GM12878 (cell line): ENCODE data around the gene PLA2G4E. TPM values are rescaled to one million over a fixed set of nuclear protein-coding genes. Genes with fewer than 3 reads are reported as not detected.

ENCODE experiments used
- ATAC-seq: fragments of 200-7000 bp; cut with Tn5 transposase; 3 replicates; pipeline ENCODE4 v1.9.1; 2020; ENCODE audit warnings: mild to moderate bottlenecking, moderate library complexity
- BruUV-seq: library from RNA; stranded (reverse); fragments of 400-500 nt; replicated peaks from 2 replicates; lab custom pipeline; 2021; lab: Mats Ljungman, UMichigan
- CTCF ChIA-PET: fragments of 300-600 bp; sonication (Branson Sonifier 250); formaldehyde crosslinking; extraction: SDS; loops from one replicate; lab custom pipeline; 2021; ENCODE audit warnings: inconsistent platforms; lab: Yijun Ruan, JAX
- POLR2A ChIA-PET: fragments of 350-600 bp; formaldehyde crosslinking; extraction: SDS; loops from one replicate; lab custom pipeline; 2021; ENCODE audit warnings: inconsistent platforms; lab: Charles Lee
- RAD21 ChIA-PET: fragments of 300-600 bp; sonication (Branson Sonifier 250); formaldehyde crosslinking; loops from one replicate; lab custom pipeline; 2023; ENCODE audit warnings: antibody characterized with exemption; ENCODE audit not compliant: unreplicated experiment; lab: Charles Lee
- SMC1A ChIA-PET: fragments of 300-600 bp; sonication (Branson Sonifier 250); formaldehyde crosslinking; loops from one replicate; lab custom pipeline; 2023; ENCODE audit not compliant: unreplicated experiment, uncharacterized antibody; lab: Charles Lee
- DNase-seq: peaks from one replicate; pipeline ENCODE4 v3.0.0-alpha.2; 2011; ENCODE audit warnings: low read depth, low spot score
- FAIRE-seq: peaks from 3 replicates; lab custom pipeline; 2011; peaks lifted over from hg19 to GRCh38; lab: Jason Lieb, UNC
- H2AFZ ChIP-seq: 2 replicates; pipeline ENCODE4 v1.6.0; 2011; ENCODE audit warnings: low read depth, low read length, control low read depth; ENCODE audit not compliant: control insufficient read depth
- H3K27ac ChIP-seq: 2 replicates; pipeline ENCODE4 v1.5.1; 2011; ENCODE audit warnings: control low read depth; ENCODE audit not compliant: control insufficient read depth, insufficient read depth
- H3K27me3 ChIP-seq, 2 experiments: replicated peaks in 1 of 2; 2 replicates each; pipeline versions ENCODE4 v1.6.0 to v1.6.1; 2011; ENCODE audit warnings: low read length in 1 of 2; ENCODE audit not compliant: control insufficient read depth in 2 of 2, insufficient read depth in 2 of 2
- H3K36me3 ChIP-seq, 2 experiments: 2 replicates each; pipeline ENCODE4 v1.5.1; 2011; ENCODE audit warnings: low read length in 1 of 2; ENCODE audit not compliant: control insufficient read depth in 2 of 2, insufficient read depth in 2 of 2
- H3K4me1 ChIP-seq: 2 replicates; pipeline ENCODE4 v1.6.1; 2011; ENCODE audit warnings: mild to moderate bottlenecking, low read length, moderate library complexity, mixed read lengths; ENCODE audit not compliant: control insufficient read depth, insufficient read depth
- H3K4me2 ChIP-seq: 2 replicates; pipeline ENCODE4 v1.6.0; 2011; ENCODE audit warnings: control low read depth; ENCODE audit not compliant: control insufficient read depth, insufficient read depth
- H3K4me3 ChIP-seq: fragments of 200-600 bp; sonication (generic); 2 replicates; pipeline ENCODE4 v1.5.1; 2016
- H3K79me2 ChIP-seq: 2 replicates; pipeline ENCODE4 v1.6.0; 2011; ENCODE audit warnings: low read length; ENCODE audit not compliant: control insufficient read depth, insufficient read depth
- H3K9ac ChIP-seq: 2 replicates; pipeline ENCODE4 v1.8.0; 2011; ENCODE audit warnings: low read length, control low read depth, mixed read lengths; ENCODE audit not compliant: control insufficient read depth, insufficient read depth
- H3K9me3 ChIP-seq: replicated peaks from 3 replicates; pipeline ENCODE4 v1.5.1; 2011; ENCODE audit warnings: mild to moderate bottlenecking, low read length; ENCODE audit not compliant: control insufficient read depth, insufficient read depth
- H4K20me1 ChIP-seq: 2 replicates; pipeline ENCODE4 v1.6.0; 2011; ENCODE audit not compliant: control insufficient read depth, insufficient read depth
- NFYA ChIP-seq: IDR thresholded peaks from 2 replicates; pipeline ENCODE4 v1.6.1; 2011; ENCODE audit warnings: low read depth, mild to moderate bottlenecking, low read length, improper control_type of control experiment, borderline replicate concordance
- POLR2A ChIP-seq: IDR thresholded peaks from 2 replicates; pipeline ENCODE4 v1.6.1; 2011; ENCODE audit warnings: low read depth, mild to moderate bottlenecking, low read length
- POLR2AphosphoS5 ChIP-seq: IDR thresholded peaks from 2 replicates; pipeline ENCODE4 v1.6.1; 2011; ENCODE audit warnings: mild to moderate bottlenecking, low read length, inconsistent platforms
- SIN3A ChIP-seq: IDR thresholded peaks from 2 replicates; pipeline ENCODE4 v1.6.1; 2012; ENCODE audit warnings: low read depth, low read length, improper control_type of control experiment
- TBL1XR1 ChIP-seq: IDR thresholded peaks from 2 replicates; pipeline ENCODE4 v1.6.1; 2012; ENCODE audit warnings: low read depth, low read length, improper control_type of control experiment
- WGBS: methylation state at CpG from one replicate; pipeline ENCODE4 v1.1.6; 2016; ENCODE audit warnings: low lambda C conversion rate; ENCODE audit not compliant: insufficient replicate concordance, insufficient coverage; ENCODE audit errors: missing lambda C conversion rate; 5-methylcytosine and 5-hydroxymethylcytosine counted together
- in situ Hi-C: fragments of 300-500 bp; cut with MboI; formaldehyde crosslinking; loops from 9 replicates; pipeline ENCODE4 v1.14.3; 2018; ENCODE audit warnings: mixed read lengths
- intact Hi-C: fragments of 100-400 bp; cut with micrococcal nuclease; formaldehyde crosslinking; loops from one replicate; pipeline ENCODE4 v1.14.2; 2022; ENCODE audit not compliant: unreplicated experiment
- polyA plus RNA-seq, 11 experiments: library from polyadenylated mRNA; depleted of rRNA in 4 of 11; unstranded in 6 of 11; stranded (reverse) in 5 of 11; fragments of >200 nt; fragmentation: Nextera tagmentation in 4 of 11; fragmentation: Illumina TruSeq in 1 of 11; extraction: Ambion mirVana in 4 of 11; extraction: Trizol in 1 of 11; gene quantifications; 1 replicate in 1 of 11; 2 replicates in 10 of 11; pipeline versions ENCODE4 v1.2.1 to v1.2.3, GENCODE V29; 2011 to 2016; ENCODE audit warnings: inconsistent platforms in 2 of 11, missing spikeins in 2 of 11, low read depth in 1 of 11
- total RNA-seq, 4 experiments: library from RNA; depleted of rRNA in 3 of 4; stranded (reverse); fragments of >200 nt in 3 of 4; fragmentation: Illumina TruSeq in 1 of 4; extraction: Trizol in 1 of 4; gene quantifications; 2 replicates each; pipeline versions ENCODE4 v1.2.1 to v1.2.3, GENCODE V29; 2013 to 2021

The PLA2G4E gene
- total and polyA plus RNA-seq, 10 of the 15 experiments (the other 5 are each of a cell fraction or from before 2014, with no cell fraction given): 0.05 to 0.32 (median 0.06) TPM; not detected in 5

DNA sequence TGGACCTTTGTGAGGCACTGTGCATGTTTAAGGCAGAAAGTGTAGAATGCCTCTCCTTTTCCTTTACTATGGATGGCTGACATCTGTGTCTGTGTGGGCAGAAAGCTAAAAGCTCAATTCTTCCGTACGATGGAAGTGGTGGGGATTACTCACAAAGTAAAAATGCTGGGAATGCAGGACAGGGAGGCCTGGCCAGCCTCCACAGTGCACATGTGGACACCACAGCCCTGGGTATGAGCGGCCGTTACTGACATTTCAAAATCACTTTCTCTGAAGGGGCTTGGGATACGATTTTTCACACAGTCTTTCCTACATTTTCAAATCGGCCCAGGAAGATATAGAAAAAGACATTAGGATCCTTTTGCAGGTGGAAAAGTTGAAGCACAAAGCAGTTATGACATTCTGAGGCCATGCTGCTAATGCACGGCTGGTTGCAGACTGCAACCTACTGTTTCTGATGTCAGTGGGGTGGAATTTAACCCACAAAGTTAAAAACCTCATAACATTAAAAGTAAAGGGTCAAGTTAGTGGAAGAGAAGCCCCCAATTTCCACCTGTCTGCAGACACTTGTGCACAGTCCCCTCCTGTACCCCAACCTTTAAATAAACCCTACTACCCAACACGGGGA lies 76.4 kb downstream of the PLA2G4E start (continued):
- no peak for TF ChIP-seq NFYA
- TF ChIP-seq SIN3A: no peak

GRCh38 chr15:41943543-41944312 lies 77.1 kb downstream of the PLA2G4E start:
- no peak for TF ChIP-seq TBL1XR1
- 0 out of 2 replicates have a peak, but pooled peaks have one; percentile 12 for TF ChIP-seq POLR2A
- peak; percentile 50 for TF ChIP-seq POLR2AphosphoS5
- TF ChIP-seq, all 136 proteins: peak for 2
- no peak for FAIRE-seq
- ChIA-PET RAD21 (no interaction called here), SMC1A (interaction anchor here (0.6 kb wide), 1 partner anchor 57 kb away, joined by 3 read pairs; no protein-coding TSS in a partner anchor), CTCF (interaction anchor here (1.0 kb wide), 1 partner anchor 241 kb away, joined by 3 read pairs; no protein-coding TSS in a partner anchor), POLR2A (interaction anchor here (1.5 kb wide), 1 partner anchor 9 kb away, joined by 7 read pairs; no protein-coding TSS in a partner anchor)
- Histone ChIP-seq H3K27me3 (no peaks in the 10 kb centered on the region), H3K9me3 (no peaks in the 10 kb centered on the region), H4K20me1 (peaks cover 5% of the 10 kb centered on the region), H3K4me2 (no peak overlapping the region), H3K4me1 (no peaks in the 10 kb centered on the region), H3K36me3 (peaks cover 33 to 42% of the 10 kb centered on the region in 2 experiments), H3K27ac (no peak overlapping the region), H3K9ac (no peak overlapping the region), H3K4me3 (no peak overlapping the region), H3K79me2 (peaks cover 11% of the 10 kb centered on the region), H2AFZ (no peak overlapping the region)
- DNase-seq: no peak
- in situ Hi-C loops: no loop called here
- over 99% methylated on average over 6 of the region's 6 CpGs for WGBS
- ATAC-seq: no peak
- intact Hi-C loops: no loop called here
- no TSS peak for BruUV-seq
